H4 (cell line): ENCODE results near the gene MLF1. TPM values are rescaled to one million over a fixed set of nuclear protein-coding genes. Genes with fewer than 3 reads are reported as not detected.
"Not testable (repeated sequence)": the region's sequence is repeated elsewhere in the genome, so short reads cannot be mapped to it uniquely, and the experiment has no call there.

Experiments used
- DNase-seq: peaks from one replicate; pipeline ENCODE4 v3.0.0-alpha.2; 2015; ENCODE audit warnings: low spot score
- total RNA-seq: library from RNA; depleted of rRNA; stranded (reverse); fragments of >200 nt; shearing (Covaris generic); gene quantifications from 2 replicates; pipeline ENCODE4 v1.2.3, GENCODE V29; 2014; rRNA removed

The MLF1 gene
- total RNA-seq, result 32.8 and 43.8 TPM in 2 replicates

DNA sequence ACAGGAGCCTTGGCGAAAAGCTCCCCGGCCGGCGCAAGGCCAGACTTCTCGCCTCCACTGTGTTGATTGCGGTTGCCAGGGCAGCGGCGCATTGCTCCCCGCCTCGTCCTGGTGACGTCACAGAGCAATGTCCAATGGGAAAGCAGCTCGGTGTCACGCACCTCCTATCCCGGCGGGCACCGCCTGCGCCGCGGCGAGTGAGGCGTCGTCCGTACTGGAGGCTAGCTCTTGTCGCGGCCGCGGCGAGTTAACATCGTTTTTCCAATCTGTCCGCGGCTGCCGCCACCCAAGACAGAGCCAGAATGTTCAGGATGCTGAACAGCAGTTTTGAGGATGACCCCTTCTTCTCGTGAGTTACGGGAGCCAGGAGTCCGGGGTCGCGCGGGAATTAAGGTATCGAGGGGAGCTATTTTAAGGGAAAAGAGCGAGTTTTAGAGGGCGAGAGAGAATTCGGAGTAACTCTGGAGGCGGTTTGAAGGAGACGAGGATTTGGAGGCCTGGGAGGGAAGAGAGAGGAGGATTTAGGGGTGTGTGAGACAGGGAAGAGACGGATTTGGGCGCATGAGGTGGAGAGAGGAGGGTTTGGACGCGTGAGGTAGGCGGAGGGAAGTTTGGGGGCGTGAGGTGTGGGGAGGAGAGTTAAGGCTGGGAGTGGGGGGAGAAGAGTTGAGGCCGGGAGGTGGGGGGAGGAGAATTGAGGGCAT is at the start of gene MLF1:
Gene MLF1, plus strand, starts transcription at position 196 of the 704 bp plus-strand sequence. Its CDS starts 107 bp downstream, at position 303.
- DNase-seq, result peak; percentile 98

DNA sequence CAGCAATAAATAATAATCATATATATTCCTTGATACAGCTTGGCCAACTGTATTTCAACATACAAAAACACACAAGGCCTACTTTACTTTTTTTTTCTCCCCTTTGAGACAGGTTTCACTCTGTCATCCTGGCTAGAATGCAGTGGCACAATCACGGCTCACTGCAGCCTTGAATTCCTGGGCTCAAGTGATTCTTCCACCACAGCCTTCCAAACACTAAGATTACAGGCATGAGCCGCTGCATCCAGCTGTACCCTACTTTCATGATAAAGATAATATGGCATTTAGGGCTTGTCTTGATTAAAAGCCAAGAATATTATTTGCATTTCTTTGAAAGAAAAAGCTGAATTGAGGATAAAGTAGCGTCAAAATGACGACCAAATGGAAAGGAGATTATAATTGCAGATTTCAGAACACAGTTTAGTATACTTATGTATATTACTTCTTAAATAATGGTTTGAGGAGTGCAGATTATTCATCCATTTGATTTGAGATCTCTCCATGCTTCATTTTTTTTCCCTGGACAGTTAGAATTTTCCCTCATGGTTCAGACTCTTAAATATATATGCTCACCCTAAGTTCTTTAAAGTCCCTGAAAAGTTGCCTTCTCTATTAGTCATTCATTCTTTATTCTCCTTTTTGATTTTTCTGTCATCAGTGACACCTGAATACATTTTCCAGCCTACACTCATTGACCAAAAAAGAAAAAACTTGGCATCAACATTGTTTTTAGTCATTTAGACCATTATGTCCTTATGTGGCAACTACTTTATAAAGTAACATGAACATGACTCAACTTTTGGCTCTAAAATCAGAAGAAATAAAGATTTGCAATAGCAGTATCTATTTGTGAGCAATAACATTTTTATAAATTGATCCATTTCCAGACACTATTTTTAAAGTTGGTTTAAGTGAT is 48.5 kb upstream of the MLF1 start:
- no peak for DNase-seq

- no peak for DNase-seq
Measured at GRCh38 chr3:158528076-158528674, 42.8 kb upstream of the MLF1 start.

GRCh38 chr3:158531334-158531733 is 39.7 kb upstream of the MLF1 start:
- DNase-seq, result no peak

DNA sequence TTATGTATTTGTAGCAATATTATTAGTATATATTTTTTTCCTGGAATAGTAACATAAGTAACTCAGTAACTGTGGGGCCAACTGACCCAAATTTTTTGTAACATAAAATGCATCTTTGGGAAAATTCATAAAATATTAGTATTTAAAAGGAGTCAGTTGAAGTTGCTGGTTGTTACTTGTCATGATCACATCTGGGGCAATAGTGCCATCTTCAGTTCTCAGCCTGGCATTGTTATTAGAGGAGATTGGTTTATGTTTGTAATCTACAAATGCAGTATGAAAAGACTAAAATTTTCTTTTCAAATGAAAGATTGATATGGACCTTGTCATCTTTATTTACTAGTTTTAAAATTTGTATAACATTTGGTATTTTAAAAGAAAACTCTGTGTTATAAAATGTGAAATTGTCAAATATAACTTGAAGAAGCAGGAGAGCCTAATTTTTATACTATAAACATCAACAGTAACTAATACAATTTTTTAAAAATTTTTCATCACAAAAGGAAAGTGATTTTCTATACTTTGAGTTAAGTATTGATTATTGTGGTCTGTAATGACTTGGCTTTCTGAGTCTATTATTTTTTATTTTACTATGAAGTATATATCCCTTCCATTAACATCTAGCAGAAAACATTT is 38.8 kb upstream of the MLF1 start:
- peak; percentile 56 for DNase-seq

DNA sequence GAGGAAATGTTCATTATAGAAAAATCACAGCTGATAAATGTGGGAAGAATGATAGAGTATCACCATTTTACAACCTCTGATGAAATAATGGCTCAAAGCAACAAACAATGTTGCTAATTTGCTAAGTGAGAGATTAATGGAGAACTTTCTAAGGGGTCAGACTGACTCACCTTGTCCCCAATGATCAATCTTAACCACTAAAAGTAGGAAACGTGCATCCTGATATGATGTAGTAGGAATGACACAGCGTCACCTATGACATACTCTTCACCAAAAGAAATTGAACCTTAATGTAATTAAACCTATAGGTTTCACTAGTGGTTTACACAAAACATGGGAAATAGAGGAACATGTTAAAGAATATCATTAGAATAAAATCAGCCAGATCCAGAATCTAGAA is 35.1 kb upstream of the MLF1 start:
- DNase-seq, result no peak

DNA sequence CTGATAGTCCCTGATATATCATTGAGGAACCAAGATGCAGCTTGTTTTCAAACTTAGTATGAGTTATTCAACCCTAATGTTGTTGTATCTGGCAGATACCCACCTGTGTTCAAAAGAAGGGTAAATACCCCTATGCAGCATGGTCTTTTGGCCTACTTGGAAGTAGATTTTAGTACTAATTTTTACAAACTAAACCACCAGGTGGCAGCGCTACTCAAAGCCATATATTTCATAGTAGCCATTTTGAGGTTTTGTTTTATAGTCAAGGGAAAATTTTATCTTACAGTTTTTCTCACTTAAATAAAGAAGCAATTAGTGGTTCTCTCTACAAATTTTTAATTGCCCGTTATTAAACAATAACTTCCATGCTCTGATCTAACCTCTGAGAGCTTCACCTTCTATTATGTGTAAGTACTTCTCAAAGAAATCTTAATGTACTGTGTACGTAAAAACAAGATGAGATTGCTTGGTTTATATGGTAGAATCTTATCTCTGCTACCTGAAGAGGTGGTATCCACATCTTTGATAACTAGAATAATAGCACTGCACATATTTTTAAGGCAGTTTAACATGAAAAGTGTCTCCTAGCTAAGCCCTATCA is 31.5 kb upstream of the MLF1 start:
- peak; percentile 49 for DNase-seq

DNA sequence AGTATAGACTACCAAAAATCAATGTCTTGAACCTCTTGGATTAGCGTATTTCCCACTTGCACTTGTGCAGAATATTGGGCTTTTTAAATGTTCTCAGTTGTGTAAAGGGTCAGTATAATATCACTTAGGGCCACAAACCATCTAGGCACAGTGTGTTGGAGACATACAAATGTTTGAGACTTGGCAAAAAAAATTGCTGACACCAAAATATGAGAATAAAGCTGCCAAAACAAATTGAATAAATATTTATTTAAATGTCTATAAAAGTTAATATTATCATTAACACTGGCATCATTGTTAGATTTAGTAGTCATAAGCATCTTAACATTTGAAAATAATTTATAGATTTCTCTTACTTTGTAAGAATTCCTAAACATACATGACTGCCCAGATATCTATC is 30.9 kb upstream of the MLF1 start:
- no peak for DNase-seq

GRCh38 chr3:158548691-158549090 is 22.3 kb upstream of the MLF1 start:
- DNase-seq, result no peak

GRCh38 chr3:158549938-158550337 is 21.1 kb upstream of the MLF1 start:
- DNase-seq, result not testable (repeated sequence)

GRCh38 chr3:158552124-158552523 is 18.9 kb upstream of the MLF1 start:
- DNase-seq, result no peak

- no peak for DNase-seq
Measured at GRCh38 chr3:158559504-158559903, 11.5 kb upstream of the MLF1 start.

DNA sequence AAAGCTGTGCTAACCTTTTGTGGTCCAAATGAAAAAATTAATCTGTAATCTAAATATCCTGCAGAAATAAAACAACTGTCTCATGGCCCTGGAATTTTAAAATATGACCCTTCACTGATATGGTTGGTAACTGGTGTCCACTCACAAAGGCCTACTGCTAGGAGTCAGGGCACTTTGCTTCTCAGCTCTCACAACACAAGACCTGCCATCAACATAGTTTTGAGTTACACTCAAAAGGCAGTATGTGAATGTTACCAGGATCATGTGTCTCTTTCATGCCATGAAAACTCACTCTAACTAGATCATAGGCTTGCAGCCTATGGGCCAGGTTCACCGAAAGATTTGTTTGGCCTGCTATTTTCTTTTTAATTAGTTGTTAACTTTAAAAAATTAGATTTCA is 10.0 kb upstream of the MLF1 start:
- DNase-seq, result no peak

DNA sequence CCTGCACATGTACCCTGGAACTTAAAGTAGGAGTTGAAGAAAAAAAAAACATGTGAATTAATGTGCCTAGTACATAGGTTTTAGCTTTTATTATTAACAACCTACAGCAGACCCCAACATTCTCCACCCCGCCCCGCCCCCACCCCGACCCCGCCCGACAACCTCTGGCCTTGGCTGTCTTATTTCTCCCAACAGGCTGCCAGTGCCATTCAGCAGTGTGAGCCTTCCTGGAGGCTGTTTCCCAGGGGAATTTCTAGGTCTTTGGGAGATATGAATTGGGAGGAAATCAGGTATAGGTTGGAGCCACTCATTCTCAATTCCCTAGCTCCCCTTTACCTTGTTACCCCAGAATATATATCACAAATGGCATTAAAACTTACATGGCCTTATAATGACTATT is 8.3 kb upstream of the MLF1 start:
- no peak for DNase-seq

DNA sequence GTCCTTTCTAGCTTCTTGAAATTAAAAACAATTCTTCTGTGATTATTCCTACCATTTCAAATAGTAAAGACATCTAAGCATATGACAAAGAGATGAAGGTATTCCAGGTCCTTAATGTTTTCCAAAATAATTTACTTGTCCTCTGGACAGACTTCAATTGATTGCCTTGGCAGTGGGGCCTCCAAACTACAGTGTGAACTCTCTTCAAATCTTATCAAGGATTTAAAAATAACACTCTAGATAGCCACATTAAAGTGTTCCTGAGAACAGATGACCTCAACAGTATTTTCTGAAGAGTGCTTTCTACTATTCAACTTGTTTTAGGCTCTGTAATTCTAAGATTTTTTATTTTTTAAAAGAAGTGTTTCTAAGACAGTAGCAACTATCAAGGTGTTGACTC is 7.9 kb upstream of the MLF1 start:
- DNase-seq, result no peak

DNA sequence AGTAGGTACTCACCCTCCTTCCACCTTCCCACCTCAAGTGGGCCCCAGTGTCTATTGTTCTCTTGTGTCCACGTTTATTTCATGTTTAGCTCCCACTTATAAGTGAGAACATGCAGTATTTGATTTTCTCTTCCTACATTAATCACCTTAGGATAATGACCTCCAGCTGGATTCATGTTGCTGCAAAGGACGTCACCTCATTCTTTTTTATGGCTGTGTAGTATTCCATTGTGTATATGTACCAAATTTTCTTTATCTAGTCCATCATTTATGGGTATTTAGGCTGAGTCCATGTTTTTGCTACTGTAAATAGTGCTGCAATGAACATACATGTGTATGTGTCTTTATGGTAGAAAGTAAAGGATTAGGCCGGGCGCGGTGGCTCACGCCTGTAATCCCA is 5.9 kb upstream of the MLF1 start:
- DNase-seq, result no peak

DNA sequence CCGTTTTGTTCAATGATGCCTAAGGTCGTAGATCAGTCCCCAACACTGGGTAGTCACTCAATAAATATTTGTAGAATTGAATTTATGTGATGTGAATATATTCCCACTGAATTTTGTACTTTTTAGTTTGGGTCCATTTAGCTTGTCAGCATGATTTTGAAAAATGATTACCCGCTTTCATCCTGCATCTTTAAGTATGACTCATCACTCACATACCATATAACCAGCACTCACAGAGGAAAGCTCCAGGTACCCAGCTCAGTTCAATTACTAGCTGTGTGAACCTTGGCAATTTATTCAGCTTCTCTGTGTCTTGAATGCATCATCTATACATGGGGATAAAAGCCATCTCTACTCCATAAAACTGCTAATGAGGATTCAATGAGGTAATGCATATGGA is 2.2 kb upstream of the MLF1 start:
- DNase-seq, result no peak

GRCh38 chr3:158569794-158570193 is 1.2 kb upstream of the MLF1 start:
- DNase-seq, result no peak

DNA sequence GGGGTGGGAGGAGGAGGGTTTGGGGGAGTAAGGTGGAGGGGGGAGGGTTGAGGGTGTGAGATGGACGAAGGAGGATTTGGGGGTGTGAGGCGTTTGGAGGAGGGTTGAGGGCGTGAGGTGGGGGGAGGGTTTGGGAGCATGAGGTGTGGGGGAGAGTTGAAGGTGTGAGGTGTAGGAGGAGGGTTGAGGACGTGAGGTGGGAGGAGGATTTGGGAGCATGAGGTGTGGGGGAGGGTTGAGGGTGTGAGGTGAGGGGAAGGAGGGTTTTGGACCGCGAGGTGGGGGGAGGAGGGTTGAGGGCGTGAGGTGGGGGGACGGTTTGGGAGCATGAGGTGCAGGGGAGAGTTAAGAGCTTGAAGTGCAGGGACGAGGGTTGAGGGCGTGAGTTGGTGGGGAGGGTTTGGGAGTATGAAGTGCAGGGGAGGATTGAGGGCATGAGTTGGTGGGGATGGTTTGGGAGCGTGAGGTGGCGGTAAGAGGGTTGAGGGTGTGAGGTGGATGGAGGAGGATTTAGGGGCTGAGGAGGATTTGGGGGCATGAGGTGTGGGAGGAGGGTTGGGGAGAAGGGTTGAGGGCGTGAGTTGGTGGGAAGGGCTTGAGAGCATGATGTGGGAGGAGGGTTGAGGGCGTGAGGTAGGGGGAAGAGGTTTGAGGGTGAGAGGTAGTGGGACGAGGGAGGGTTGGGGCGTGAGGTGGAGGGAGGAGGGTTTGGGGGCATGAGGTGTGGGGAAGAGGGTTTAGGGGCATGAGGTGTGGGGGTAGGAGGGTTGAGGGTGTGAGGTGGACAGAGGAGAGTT is 1.2 kb downstream of the MLF1 start:
- DNase-seq, result no peak

DNA sequence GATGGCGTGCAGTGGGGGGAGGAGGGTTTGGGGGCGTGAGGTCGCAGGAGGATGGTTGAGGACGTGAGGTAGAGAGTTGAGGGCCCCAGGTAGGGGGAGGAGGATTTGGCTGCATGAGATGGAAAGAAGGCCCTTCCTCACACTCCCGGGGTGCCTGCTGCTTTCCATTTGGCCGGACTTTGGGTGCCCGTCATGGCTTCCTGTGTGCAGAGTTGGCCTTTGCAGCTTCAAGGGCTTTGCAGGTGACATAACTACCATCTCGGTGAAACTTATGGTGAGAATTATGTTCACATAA is 1.7 kb downstream of the MLF1 start:
- no peak for DNase-seq

- no peak for DNase-seq
Measured at GRCh38 chr3:158573714-158574113, 2.7 kb downstream of the MLF1 start.
